Neural cell (in vitro differentiated cells): ENCODE data around the gene SLC17A2. TPM values are rescaled to one million over a fixed set of nuclear protein-coding genes. Genes with fewer than 3 reads are reported as not detected.

Experiments used
- H2AFZ ChIP-seq: fragments of 200-600, 300-800 bp; sonication (generic), shearing (Covaris generic); 2 replicates; pipeline ENCODE4 v1.6.0; 2014; ENCODE audit warnings: low read depth, mild to moderate bottlenecking, antibody characterized with exemption, low read length, moderate library complexity
- H3F3A ChIP-seq: fragments of 200-600 bp; shearing (Covaris generic); 2 replicates; pipeline ENCODE4 v1.6.1; 2016; ENCODE audit warnings: mild to moderate bottlenecking, moderate library complexity, mixed read lengths, antibody characterized with exemption, low read length; ENCODE audit not compliant: insufficient read depth, poor library complexity, severe bottlenecking
- H3K27ac ChIP-seq: fragments of 200-600, 300-800 bp; sonication (generic), shearing (Covaris generic); 2 replicates; pipeline ENCODE4 v1.5.1; 2014; ENCODE audit warnings: mild to moderate bottlenecking, low read length, moderate library complexity
- H3K27me3 ChIP-seq: fragments of 300-800, 200-600 bp; sonication (generic), shearing (Covaris generic); 2 replicates; pipeline ENCODE4 v1.6.0; 2014; ENCODE audit warnings: mild to moderate bottlenecking, low read depth, low read length, moderate library complexity; ENCODE audit not compliant: insufficient read depth
- H3K36me3 ChIP-seq: fragments of 300-800, 200-600 bp; sonication (generic), shearing (Covaris generic); 2 replicates; pipeline ENCODE4 v1.5.1; 2014; ENCODE audit warnings: mild to moderate bottlenecking, antibody characterized with exemption, low read length, moderate library complexity; ENCODE audit not compliant: insufficient read depth
- H3K4me2 ChIP-seq: fragments of 300-800, 200-600 bp; sonication (generic), shearing (Covaris generic); 2 replicates; pipeline ENCODE4 v1.6.0; 2014; ENCODE audit warnings: mild to moderate bottlenecking, low read length
- H3K4me3 ChIP-seq: fragments of 300-800, 200-600 bp; sonication (generic), shearing (Covaris generic); 2 replicates; pipeline ENCODE4 v1.5.1; 2014; ENCODE audit warnings: mild to moderate bottlenecking, low read length, moderate library complexity
- H3K79me2 ChIP-seq: fragments of 200-600 bp; shearing (Covaris generic); replicated peaks from 2 replicates; pipeline ENCODE4 v1.6.0; 2014; ENCODE audit warnings: mild to moderate bottlenecking, low read length, moderate library complexity; ENCODE audit not compliant: insufficient read depth
- H3K9ac ChIP-seq: fragments of 300-800, 200-600 bp; sonication (generic), shearing (Covaris generic); 2 replicates; pipeline ENCODE4 v1.6.1; 2016; ENCODE audit warnings: mild to moderate bottlenecking, low read length, mixed read lengths
- H3K9me2 ChIP-seq: fragments of 200-600 bp; shearing (Covaris generic); 2 replicates; pipeline ENCODE4 v1.6.1; 2016; ENCODE audit warnings: mild to moderate bottlenecking, low read length, mixed read lengths; ENCODE audit not compliant: insufficient read depth
- H3K9me3 ChIP-seq: fragments of 200-600, 300-800 bp; sonication (generic), shearing (Covaris generic); 2 replicates; pipeline ENCODE4 v1.6.1; 2016; ENCODE audit warnings: mild to moderate bottlenecking, mixed run types, low read length, moderate library complexity, mixed read lengths
- H4K20me1 ChIP-seq: fragments of 200-600 bp; shearing (Covaris generic); 2 replicates; pipeline ENCODE4 v1.6.1; 2016; ENCODE audit warnings: mild to moderate bottlenecking, mixed run types; ENCODE audit not compliant: insufficient read depth
- EP300 ChIP-seq: fragments of 450-650 bp; conservative IDR thresholded peaks from 2 replicates; pipeline ENCODE4 v1.6.1; 2014; ENCODE audit warnings: antibody characterized with exemption, mild to moderate bottlenecking, moderate library complexity; ENCODE audit not compliant: poor library complexity, severe bottlenecking
- EZH2 ChIP-seq: fragments of 200-600, 300-800 bp; shearing (Covaris generic), sonication (generic); IDR thresholded peaks from 2 replicates; pipeline ENCODE4 v1.6.1; 2014; ENCODE audit warnings: antibody characterized with exemption, low read length, borderline replicate concordance, mild to moderate bottlenecking; ENCODE audit not compliant: insufficient read depth, poor library complexity, severe bottlenecking
- MXI1 ChIP-seq: fragments of 450-650 bp; conservative IDR thresholded peaks from 2 replicates; pipeline ENCODE4 v1.6.1; 2014; ENCODE audit warnings: antibody characterized with exemption, mild to moderate bottlenecking; ENCODE audit not compliant: poor library complexity, severe bottlenecking
- POLR2AphosphoS5 ChIP-seq: IDR thresholded peaks from 2 replicates; pipeline ENCODE4 v1.6.1; 2012
- RAD21 ChIP-seq: fragments of 450-650 bp; conservative IDR thresholded peaks from 2 replicates; pipeline ENCODE4 v1.6.1; 2014; ENCODE audit warnings: antibody characterized with exemption, mild to moderate bottlenecking, moderate library complexity
- SMC3 ChIP-seq: fragments of 450-650 bp; conservative IDR thresholded peaks from 2 replicates; pipeline ENCODE4 v1.6.1; 2014; ENCODE audit warnings: antibody characterized with exemption, mild to moderate bottlenecking, moderate library complexity; ENCODE audit not compliant: poor library complexity
- TAF1 ChIP-seq: IDR thresholded peaks from 2 replicates; pipeline ENCODE4 v1.6.1; 2012; ENCODE audit warnings: low read depth
- polyA plus RNA-seq: library from polyadenylated mRNA; depleted of rRNA; stranded (reverse); fragments of >200 nt; gene quantifications from 2 replicates; pipeline ENCODE4 v1.2.3, GENCODE V29; 2014
- TF ChIP-seq, protein P1 (sequence below): IDR thresholded peaks from 2 replicates; pipeline ENCODE4 v1.6.1; 2012; ENCODE audit warnings: borderline replicate concordance
- TF ChIP-seq, protein P2 (sequence below): fragments of 450-650 bp; IDR thresholded peaks from 2 replicates; pipeline ENCODE4 v1.5.1; 2014; ENCODE audit warnings: antibody characterized with exemption, mild to moderate bottlenecking, moderate library complexity; ENCODE audit not compliant: poor library complexity, severe bottlenecking

The SLC17A2 gene
- polyA plus RNA-seq, 1 donor from 2014 or later, result not detected

GRCh38 chr6:25880601-25881000 is 49.9 kb downstream of the SLC17A2 start:
- no peak overlapping the region for H3K27ac ChIP-seq
- H3K79me2 ChIP-seq, result no peaks in the 10 kb centered on the region
- no peaks in the 10 kb centered on the region for H3K36me3 ChIP-seq
- H3K27me3 ChIP-seq, result no peaks in the 10 kb centered on the region
- no peaks in the 10 kb centered on the region for H3K9me3 ChIP-seq
- no peak overlapping the region for H3K4me3 ChIP-seq
- no peaks in the 10 kb centered on the region for H3F3A ChIP-seq
- no peak overlapping the region for H2AFZ ChIP-seq
- H4K20me1 ChIP-seq, result no peaks in the 10 kb centered on the region
- H3K9ac ChIP-seq, result no peak overlapping the region
- no peaks in the 10 kb centered on the region for H3K9me2 ChIP-seq
- TF ChIP-seq TAF1 (no peak), EZH2 (no peak), POLR2AphosphoS5 (no peak), EP300 (no peak), RAD21 (no peak), MXI1 (no peak), SMC3 (no peak)
- TF ChIP-seq, protein P1, sequence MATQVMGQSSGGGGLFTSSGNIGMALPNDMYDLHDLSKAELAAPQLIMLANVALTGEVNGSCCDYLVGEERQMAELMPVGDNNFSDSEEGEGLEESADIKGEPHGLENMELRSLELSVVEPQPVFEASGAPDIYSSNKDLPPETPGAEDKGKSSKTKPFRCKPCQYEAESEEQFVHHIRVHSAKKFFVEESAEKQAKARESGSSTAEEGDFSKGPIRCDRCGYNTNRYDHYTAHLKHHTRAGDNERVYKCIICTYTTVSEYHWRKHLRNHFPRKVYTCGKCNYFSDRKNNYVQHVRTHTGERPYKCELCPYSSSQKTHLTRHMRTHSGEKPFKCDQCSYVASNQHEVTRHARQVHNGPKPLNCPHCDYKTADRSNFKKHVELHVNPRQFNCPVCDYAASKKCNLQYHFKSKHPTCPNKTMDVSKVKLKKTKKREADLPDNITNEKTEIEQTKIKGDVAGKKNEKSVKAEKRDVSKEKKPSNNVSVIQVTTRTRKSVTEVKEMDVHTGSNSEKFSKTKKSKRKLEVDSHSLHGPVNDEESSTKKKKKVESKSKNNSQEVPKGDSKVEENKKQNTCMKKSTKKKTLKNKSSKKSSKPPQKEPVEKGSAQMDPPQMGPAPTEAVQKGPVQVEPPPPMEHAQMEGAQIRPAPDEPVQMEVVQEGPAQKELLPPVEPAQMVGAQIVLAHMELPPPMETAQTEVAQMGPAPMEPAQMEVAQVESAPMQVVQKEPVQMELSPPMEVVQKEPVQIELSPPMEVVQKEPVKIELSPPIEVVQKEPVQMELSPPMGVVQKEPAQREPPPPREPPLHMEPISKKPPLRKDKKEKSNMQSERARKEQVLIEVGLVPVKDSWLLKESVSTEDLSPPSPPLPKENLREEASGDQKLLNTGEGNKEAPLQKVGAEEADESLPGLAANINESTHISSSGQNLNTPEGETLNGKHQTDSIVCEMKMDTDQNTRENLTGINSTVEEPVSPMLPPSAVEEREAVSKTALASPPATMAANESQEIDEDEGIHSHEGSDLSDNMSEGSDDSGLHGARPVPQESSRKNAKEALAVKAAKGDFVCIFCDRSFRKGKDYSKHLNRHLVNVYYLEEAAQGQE, result no peak
- TF ChIP-seq, protein P2, sequence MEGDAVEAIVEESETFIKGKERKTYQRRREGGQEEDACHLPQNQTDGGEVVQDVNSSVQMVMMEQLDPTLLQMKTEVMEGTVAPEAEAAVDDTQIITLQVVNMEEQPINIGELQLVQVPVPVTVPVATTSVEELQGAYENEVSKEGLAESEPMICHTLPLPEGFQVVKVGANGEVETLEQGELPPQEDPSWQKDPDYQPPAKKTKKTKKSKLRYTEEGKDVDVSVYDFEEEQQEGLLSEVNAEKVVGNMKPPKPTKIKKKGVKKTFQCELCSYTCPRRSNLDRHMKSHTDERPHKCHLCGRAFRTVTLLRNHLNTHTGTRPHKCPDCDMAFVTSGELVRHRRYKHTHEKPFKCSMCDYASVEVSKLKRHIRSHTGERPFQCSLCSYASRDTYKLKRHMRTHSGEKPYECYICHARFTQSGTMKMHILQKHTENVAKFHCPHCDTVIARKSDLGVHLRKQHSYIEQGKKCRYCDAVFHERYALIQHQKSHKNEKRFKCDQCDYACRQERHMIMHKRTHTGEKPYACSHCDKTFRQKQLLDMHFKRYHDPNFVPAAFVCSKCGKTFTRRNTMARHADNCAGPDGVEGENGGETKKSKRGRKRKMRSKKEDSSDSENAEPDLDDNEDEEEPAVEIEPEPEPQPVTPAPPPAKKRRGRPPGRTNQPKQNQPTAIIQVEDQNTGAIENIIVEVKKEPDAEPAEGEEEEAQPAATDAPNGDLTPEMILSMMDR, result no peak
- H3K4me2 ChIP-seq, result no peak overlapping the region

DNA sequence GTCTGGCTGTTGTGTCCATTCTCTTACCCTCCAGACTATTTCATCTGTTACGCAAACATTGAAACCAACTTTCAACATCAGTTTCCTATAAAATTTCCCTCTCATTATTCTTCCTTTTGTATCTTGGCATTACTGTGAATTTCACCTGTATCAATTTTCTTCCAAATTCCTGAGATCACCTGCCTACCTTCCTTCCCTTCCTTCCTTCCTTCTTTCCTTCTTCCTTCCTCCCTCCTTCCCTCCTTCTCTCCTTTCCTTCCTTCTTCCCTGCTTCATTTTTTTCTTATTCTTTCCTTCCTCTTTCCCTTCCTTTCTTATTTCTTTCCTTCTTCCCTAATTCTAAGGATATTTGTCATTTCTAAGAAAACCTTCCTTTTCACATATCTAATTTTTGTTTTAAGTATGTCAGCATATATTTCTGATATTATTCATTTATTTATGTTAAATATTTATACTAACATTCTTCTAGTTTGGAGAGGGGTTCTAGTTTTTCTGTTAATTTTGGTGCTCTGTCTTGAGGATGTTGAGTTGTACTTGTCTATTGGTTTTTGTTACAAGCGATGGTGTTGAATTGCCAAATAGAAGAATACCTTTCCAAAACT is 51.7 kb downstream of the SLC17A2 start:
- H3K4me3 ChIP-seq, result no peak overlapping the region
- H3K27ac ChIP-seq, result no peak overlapping the region
- no peaks in the 10 kb centered on the region for H3K27me3 ChIP-seq
- H2AFZ ChIP-seq, result no peak overlapping the region
- H3K79me2 ChIP-seq, result no peaks in the 10 kb centered on the region
- no peak overlapping the region for H3K9ac ChIP-seq
- no peaks in the 10 kb centered on the region for H3F3A ChIP-seq
- H3K9me3 ChIP-seq, result no peaks in the 10 kb centered on the region
- H3K4me2 ChIP-seq, result no peak overlapping the region
- no peaks in the 10 kb centered on the region for H3K9me2 ChIP-seq
- no peaks in the 10 kb centered on the region for H3K36me3 ChIP-seq
- no peak for TF ChIP-seq EZH2
- no peak for TF ChIP-seq SMC3
- no peak for TF ChIP-seq RAD21
- no peak for TF ChIP-seq MXI1
- TF ChIP-seq, protein P1, result no peak
- no peak for TF ChIP-seq POLR2AphosphoS5
- TF ChIP-seq, protein P2, result no peak
- TF ChIP-seq TAF1, result no peak
- no peak for TF ChIP-seq EP300
- no peaks in the 10 kb centered on the region for H4K20me1 ChIP-seq
